Uterus (tissue), 4 donors: ENCODE data around the gene MAN2B2. TPM values are rescaled to one million over a fixed set of nuclear protein-coding genes. Genes with fewer than 3 reads are reported as not detected.

Source experiments
- DNase-seq, 2 donors: peaks; one replicate each; pipeline ENCODE4 v3.0.0-alpha.2; 2019 to 2020
- H3K27ac ChIP-seq, 2 donors: fragments of 200-600 bp; sonication (generic); 1 replicate in 1 of 2; 2 replicates in 1 of 2; pipeline ENCODE4 v1.5.1; 2016 to 2018
- H3K27me3 ChIP-seq, 2 donors: fragments of 200-600 bp; sonication (generic); one replicate each; pipeline ENCODE4 v1.5.1; 2018 to 2019; ENCODE audit warnings: control low read depth in 1 of 2
- H3K36me3 ChIP-seq, 2 donors: fragments of 200-600 bp; sonication (generic); one replicate each; pipeline ENCODE4 v1.5.1; 2019; ENCODE audit warnings: control low read depth in 1 of 2
- H3K4me1 ChIP-seq, 2 donors: fragments of 200-600 bp; sonication (generic); one replicate each; pipeline ENCODE4 v1.5.1; 2018 to 2019; ENCODE audit warnings: control low read depth in 1 of 2
- H3K4me3 ChIP-seq, 2 donors: fragments of 200-600 bp; sonication (generic); 1 replicate in 1 of 2; 2 replicates in 1 of 2; pipeline ENCODE4 v1.5.1; 2018 to 2019; ENCODE audit warnings: mild to moderate bottlenecking in 1 of 2
- H3K9me3 ChIP-seq, 2 donors: fragments of 200-600 bp; sonication (generic); one replicate each; pipeline ENCODE4 v1.5.1; 2019; ENCODE audit warnings: control low read depth in 1 of 2
- POLR2A ChIP-seq, 2 donors: fragments of 450-650 bp; IDR thresholded peaks; one replicate each; pipeline ENCODE4 v1.6.1; 2016; ENCODE audit warnings: antibody characterized with exemption in 2 of 2, mild to moderate bottlenecking in 1 of 2, moderate library complexity in 1 of 2
- intact Hi-C: fragments of 100-400 bp; cut with DNase I; formaldehyde crosslinking; loops from one replicate; pipeline ENCODE4 v1.15.1; 2023; ENCODE audit warnings: low total_unique reads
- total RNA-seq, 4 donors: library from RNA; depleted of rRNA in 3 of 4; stranded (reverse); fragments of >200 nt in 3 of 4; gene quantifications; one replicate each; pipeline versions ENCODE4 v1.1.0 to v1.2.4, GENCODE V29; 2014 to 2023
- TF ChIP-seq, protein P1 (sequence below), 4 experiments: fragments of 200-600 bp in 2 of 4; fragments of 450-650 bp in 2 of 4; sonication (generic) in 2 of 4; IDR thresholded peaks; one replicate each; pipeline ENCODE4 v1.5.1; 2016 to 2019; ENCODE audit warnings: antibody characterized with exemption in 4 of 4, mild to moderate bottlenecking in 2 of 4, moderate library complexity in 1 of 4
- donor health status: DM: yes; HTN: yes; CAD: no.

MAN2B2 gene
- total RNA-seq, 4 donors from 2014 or later: 14.8 to 30.8 (median 19.2) TPM

DNA sequence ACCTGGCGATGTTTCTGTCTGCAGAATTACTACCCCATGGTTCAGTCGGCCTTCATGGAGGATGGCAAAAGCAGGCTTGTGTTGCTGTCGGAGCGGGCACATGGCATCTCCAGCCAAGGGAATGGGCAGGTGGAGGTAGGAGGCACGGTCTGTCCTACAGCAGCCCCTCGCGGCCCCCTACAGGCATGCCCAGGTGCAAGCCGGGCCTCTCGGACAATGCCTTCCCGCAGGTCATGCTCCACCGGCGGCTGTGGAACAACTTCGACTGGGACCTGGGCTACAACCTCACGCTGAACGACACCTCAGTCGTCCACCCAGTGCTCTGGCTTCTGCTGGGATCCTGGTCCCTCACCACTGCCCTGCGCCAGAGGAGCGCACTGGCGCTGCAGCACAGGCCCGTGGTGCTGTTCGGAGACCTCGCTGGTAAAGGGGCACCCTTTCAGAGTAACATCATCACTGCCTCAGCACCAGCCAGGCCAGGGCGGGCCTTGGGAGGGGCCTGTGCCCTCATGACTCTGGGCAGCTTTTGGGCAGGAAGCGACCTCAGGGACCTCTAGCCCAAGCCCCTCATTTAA, 36.0 kb downstream of the MAN2B2 start:
- H3K36me3 ChIP-seq: no peaks in the 10 kb centered on the region
- TF ChIP-seq POLR2A (IDR thresholded peaks at IDR 0.05): no peak
- TF ChIP-seq, protein P1, sequence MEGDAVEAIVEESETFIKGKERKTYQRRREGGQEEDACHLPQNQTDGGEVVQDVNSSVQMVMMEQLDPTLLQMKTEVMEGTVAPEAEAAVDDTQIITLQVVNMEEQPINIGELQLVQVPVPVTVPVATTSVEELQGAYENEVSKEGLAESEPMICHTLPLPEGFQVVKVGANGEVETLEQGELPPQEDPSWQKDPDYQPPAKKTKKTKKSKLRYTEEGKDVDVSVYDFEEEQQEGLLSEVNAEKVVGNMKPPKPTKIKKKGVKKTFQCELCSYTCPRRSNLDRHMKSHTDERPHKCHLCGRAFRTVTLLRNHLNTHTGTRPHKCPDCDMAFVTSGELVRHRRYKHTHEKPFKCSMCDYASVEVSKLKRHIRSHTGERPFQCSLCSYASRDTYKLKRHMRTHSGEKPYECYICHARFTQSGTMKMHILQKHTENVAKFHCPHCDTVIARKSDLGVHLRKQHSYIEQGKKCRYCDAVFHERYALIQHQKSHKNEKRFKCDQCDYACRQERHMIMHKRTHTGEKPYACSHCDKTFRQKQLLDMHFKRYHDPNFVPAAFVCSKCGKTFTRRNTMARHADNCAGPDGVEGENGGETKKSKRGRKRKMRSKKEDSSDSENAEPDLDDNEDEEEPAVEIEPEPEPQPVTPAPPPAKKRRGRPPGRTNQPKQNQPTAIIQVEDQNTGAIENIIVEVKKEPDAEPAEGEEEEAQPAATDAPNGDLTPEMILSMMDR (IDR thresholded peaks at IDR 0.05): no peak

DNA sequence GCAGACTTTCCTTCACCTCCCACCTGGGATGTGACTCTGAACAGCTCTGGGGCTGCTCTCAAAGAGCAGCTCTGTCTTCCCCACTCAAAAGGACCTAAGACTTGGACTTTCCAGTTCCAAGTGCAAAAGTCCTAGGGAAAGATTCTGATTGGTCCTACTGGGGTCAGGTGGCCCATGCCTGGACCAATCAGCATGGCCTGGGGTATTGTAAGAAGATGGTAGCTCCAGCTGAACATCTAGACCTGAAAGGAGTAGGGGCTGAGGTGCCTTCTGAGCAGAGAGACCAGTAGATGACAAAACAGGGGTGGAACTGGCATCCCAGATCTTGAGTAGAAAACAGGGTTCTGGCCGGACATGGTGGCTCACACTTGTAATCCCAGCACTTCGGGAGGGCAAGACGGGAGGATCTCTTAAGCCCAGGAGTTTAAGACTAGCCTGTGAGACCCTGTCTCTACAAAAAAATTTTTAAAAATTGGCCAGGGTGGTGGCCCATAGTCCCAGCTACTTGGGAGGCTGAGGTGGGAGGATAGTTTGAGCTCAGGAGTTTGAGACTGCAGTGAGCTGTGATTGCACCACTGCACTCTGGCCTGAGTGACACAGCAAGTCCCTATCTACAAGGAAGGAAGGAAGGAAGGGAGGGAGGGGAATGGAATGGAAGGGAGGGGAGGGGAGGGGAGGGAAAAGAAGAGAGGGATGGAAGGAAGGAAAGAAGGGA, 38.1 kb downstream of the MAN2B2 start:
- TF ChIP-seq, protein P1 (IDR thresholded peaks at IDR 0.05): no peak
- no peak for TF ChIP-seq POLR2A (IDR thresholded peaks at IDR 0.05)
- DNase-seq: no peak
- no peaks in the 10 kb centered on the region for H3K9me3 ChIP-seq
- H3K36me3 ChIP-seq: no peaks in the 10 kb centered on the region
- intact Hi-C loops: no loop called here
- H3K27ac ChIP-seq: no peak overlapping the region
- no peak overlapping the region for H3K4me3 ChIP-seq
- no peaks in the 10 kb centered on the region for H3K4me1 ChIP-seq
- H3K27me3 ChIP-seq: no peaks in the 10 kb centered on the region

More for the DNA sequence above, 36.0 kb downstream of the MAN2B2 start:
- no peaks in the 10 kb centered on the region for H3K27me3 ChIP-seq
- intact Hi-C loops: no loop called here
- H3K4me1 ChIP-seq: no peaks in the 10 kb centered on the region
- H3K4me3 ChIP-seq: no peak overlapping the region
- DNase-seq: no peak
- H3K27ac ChIP-seq: no peak overlapping the region
- no peaks in the 10 kb centered on the region for H3K9me3 ChIP-seq

GRCh38 chr4:6613676-6614651, 39.0 kb downstream of the MAN2B2 start:
- no peak for TF ChIP-seq POLR2A (IDR thresholded peaks at IDR 0.05)
- intact Hi-C loops: no loop called here
- H3K4me3 ChIP-seq: no peak overlapping the region
- DNase-seq: no peak
- H3K36me3 ChIP-seq: no peaks in the 10 kb centered on the region
- no peaks in the 10 kb centered on the region for H3K27me3 ChIP-seq
- H3K9me3 ChIP-seq: no peaks in the 10 kb centered on the region
- H3K27ac ChIP-seq: no peak overlapping the region
- no peaks in the 10 kb centered on the region for H3K4me1 ChIP-seq

DNA sequence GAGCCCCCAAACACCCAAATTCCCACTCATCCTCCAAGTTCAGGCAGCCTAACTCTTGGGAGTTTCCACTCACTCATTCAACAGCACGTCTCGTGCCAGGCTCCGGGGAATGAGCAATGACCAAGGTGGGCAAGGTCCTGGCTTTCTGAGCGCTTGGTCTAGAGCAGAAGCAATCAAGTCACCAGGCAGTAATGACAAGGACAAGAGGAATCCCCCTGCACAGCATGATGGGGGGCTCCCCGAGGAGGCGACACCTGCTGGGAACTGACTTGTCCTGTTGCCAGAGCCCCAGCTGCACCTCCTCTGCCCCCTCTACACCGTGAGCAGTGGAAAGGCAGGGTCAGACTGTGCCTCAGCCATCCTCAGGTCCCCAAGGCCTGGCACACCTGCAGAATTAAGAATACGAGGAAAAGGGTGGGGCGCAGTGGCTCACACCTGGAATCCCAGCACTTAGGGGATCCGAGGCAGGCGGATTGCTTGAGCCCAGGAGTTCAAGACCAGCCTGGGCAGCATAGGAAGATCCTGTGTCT, 39.8 kb downstream of the MAN2B2 start:
- intact Hi-C loops: no loop called here
- Histone ChIP-seq H3K27ac (no peak overlapping the region), H3K4me1 (no peaks in the 10 kb centered on the region), H3K9me3 (no peaks in the 10 kb centered on the region), H3K36me3 (no peaks in the 10 kb centered on the region), H3K4me3 (no peak overlapping the region), H3K27me3 (no peaks in the 10 kb centered on the region)
- TF ChIP-seq, protein P1 (IDR thresholded peaks at IDR 0.05): no peak
- no peak for TF ChIP-seq POLR2A (IDR thresholded peaks at IDR 0.05)
- no peak for DNase-seq

GRCh38 chr4:6616087-6616995, 41.4 kb downstream of the MAN2B2 start:
- Histone ChIP-seq H3K27me3 (no peaks in the 10 kb centered on the region), H3K36me3 (no peaks in the 10 kb centered on the region), H3K4me3 (no peak overlapping the region), H3K9me3 (no peaks in the 10 kb centered on the region), H3K27ac (no peak overlapping the region), H3K4me1 (no peaks in the 10 kb centered on the region)
- no peak for TF ChIP-seq POLR2A (IDR thresholded peaks at IDR 0.05)
- TF ChIP-seq, protein P1 (IDR thresholded peaks at IDR 0.05): no peak
- DNase-seq: no peak
- intact Hi-C loops: no loop called here
